ENCODE data around the gene AMFR. TPM values are rescaled to one million over a fixed set of nuclear protein-coding genes. Genes with fewer than 3 reads are reported as not detected.

AMFR gene
- total RNA-seq, 4 donors from 2014 or later: 110 to 130 (median 126) TPM

DNA sequence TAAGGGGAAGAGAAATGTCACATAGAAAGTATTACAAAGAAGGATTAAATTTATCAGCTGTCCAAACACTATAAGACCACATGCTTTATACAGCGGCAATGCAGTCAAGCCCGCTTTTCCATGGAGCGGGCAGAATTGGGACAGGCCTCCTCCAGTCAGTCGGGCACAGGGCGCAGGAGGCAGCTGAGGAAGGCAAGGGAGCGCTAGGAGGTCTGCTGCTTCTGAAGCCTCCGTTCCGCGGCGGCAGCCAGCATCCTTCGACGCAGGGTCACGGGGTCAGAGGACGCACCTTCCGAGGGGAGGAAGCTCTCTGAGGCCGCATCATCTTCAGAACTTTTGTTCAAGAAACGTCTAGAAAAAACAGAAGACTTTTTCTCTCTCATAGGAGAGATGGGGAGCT is 62.6 kb downstream of the AMFR start:
- peaks cover 55% of the 10 kb centered on the region for H3K36me3 ChIP-seq
- DNase-seq (ENCODE audit: low spot score in 2 of 2): no peak
- no peaks in the 10 kb centered on the region for H3K9me3 ChIP-seq
- H3K27ac ChIP-seq: no peak overlapping the region
- 94% methylated on average over 17 of the region's 17 CpGs for WGBS
- TF ChIP-seq EP300 (IDR thresholded peaks at IDR 0.05) (no peak), POLR2A (IDR thresholded peaks at IDR 0.05) (no peak), POLR2AphosphoS5 (IDR thresholded peaks at IDR 0.05) (no peak)
- TF ChIP-seq, protein P1, sequence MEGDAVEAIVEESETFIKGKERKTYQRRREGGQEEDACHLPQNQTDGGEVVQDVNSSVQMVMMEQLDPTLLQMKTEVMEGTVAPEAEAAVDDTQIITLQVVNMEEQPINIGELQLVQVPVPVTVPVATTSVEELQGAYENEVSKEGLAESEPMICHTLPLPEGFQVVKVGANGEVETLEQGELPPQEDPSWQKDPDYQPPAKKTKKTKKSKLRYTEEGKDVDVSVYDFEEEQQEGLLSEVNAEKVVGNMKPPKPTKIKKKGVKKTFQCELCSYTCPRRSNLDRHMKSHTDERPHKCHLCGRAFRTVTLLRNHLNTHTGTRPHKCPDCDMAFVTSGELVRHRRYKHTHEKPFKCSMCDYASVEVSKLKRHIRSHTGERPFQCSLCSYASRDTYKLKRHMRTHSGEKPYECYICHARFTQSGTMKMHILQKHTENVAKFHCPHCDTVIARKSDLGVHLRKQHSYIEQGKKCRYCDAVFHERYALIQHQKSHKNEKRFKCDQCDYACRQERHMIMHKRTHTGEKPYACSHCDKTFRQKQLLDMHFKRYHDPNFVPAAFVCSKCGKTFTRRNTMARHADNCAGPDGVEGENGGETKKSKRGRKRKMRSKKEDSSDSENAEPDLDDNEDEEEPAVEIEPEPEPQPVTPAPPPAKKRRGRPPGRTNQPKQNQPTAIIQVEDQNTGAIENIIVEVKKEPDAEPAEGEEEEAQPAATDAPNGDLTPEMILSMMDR (IDR thresholded peaks at IDR 0.05): no peak
- no peaks in the 10 kb centered on the region for H3K4me1 ChIP-seq
- H3K4me3 ChIP-seq: no peak overlapping the region
- no peaks in the 10 kb centered on the region for H3K27me3 ChIP-seq

DNA sequence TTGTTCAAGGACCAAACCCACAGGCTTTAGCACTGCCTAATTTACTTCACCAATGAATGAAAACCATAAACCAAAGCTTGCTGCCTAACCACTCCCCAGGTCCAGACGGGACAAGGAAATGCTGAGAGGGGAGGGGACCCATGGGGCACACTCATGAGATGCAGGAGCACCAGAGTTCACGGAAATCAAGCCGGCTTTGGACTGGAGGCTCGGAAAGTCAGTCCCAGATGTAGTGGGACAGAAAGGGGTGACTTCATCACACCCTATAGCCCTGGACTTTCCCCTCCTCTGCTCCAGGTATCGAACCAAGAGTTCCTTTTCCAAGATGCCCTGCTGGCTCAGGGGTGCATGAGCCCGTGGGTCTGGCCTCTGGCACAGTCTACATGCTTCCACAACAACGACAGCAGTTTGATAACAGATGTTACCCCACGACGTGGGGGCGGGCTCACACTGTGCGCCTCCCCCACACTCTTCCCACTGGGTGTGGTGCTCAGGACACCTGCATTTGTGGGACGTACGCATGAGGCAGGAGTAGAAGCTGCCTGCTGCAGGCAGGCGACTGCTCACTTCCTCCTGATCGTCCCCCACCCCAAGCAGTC is 63.2 kb downstream of the AMFR start:
- Histone ChIP-seq H3K4me3 (no peak overlapping the region), H3K36me3 (peaks cover 50% of the 10 kb centered on the region), H3K9me3 (no peaks in the 10 kb centered on the region), H3K27me3 (no peaks in the 10 kb centered on the region), H3K4me1 (no peaks in the 10 kb centered on the region), H3K27ac (no peak overlapping the region)
- no peak for DNase-seq (ENCODE audit: low spot score in 2 of 2)
- no peak for TF ChIP-seq POLR2A (IDR thresholded peaks at IDR 0.05)
- TF ChIP-seq, protein P1 (IDR thresholded peaks at IDR 0.05): no peak
- TF ChIP-seq EP300 (IDR thresholded peaks at IDR 0.05): no peak
- no peak for TF ChIP-seq POLR2AphosphoS5 (IDR thresholded peaks at IDR 0.05)
- WGBS: 77% methylated on average over 15 of the region's 15 CpGs

DNA sequence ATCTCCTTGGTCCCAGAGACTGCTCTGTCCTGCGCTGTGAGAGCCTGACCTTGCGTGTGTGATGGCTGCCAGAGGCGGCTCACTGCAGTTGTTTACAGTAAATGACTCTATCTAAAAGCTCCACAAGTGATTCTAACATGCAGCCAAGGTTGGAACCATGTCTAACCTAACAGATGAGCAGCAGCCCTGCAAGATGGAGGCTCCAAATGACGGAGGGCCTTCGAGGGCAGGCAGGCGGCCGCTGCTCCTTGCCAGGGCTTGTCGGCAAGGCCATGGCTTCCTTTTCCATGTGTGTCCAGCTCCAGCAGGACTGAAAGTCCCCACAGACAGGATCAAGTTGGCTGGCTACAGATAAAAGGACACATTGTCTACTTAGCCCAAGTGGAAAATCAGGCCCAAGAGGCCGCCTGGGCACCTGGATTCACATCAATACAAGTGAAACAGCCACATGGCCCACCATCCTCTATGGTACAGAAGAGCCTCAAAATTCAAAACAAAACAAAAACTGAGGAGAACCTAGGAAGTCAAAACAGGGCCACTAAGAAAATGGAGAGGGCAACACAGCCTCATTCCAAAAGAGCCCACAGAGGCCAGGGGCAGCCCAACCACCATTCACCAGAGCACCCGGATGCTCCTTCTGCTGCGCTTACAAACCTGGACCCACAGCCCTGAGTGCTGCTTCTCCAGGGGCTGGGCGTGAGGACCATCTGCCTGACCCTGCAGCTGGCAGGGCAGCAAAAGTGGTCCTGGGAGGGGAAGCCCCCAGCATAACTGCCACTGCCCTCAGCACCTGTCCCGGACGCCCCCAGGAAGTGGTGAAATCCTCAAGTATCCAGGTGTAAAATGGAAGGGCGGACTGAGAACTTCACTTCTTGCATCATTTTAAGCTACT is 65.0 kb downstream of the AMFR start:
- peaks cover 7% of the 10 kb centered on the region for H3K4me1 ChIP-seq
- TF ChIP-seq EP300 (IDR thresholded peaks at IDR 0.05): no peak
- TF ChIP-seq, protein P1 (IDR thresholded peaks at IDR 0.05): no peak
- TF ChIP-seq POLR2A (IDR thresholded peaks at IDR 0.05): no peak
- no peak for TF ChIP-seq POLR2AphosphoS5 (IDR thresholded peaks at IDR 0.05)
- H3K27ac ChIP-seq: no peak overlapping the region
- DNase-seq (ENCODE audit: low spot score in 2 of 2): peak in 1 of 2 donors; percentile 71
- WGBS: 93% methylated on average over 10 of the region's 15 CpGs
- H3K4me3 ChIP-seq: no peak overlapping the region
- peaks cover 41% of the 10 kb centered on the region for H3K36me3 ChIP-seq
- no peaks in the 10 kb centered on the region for H3K27me3 ChIP-seq
- H3K9me3 ChIP-seq: no peaks in the 10 kb centered on the region

DNA sequence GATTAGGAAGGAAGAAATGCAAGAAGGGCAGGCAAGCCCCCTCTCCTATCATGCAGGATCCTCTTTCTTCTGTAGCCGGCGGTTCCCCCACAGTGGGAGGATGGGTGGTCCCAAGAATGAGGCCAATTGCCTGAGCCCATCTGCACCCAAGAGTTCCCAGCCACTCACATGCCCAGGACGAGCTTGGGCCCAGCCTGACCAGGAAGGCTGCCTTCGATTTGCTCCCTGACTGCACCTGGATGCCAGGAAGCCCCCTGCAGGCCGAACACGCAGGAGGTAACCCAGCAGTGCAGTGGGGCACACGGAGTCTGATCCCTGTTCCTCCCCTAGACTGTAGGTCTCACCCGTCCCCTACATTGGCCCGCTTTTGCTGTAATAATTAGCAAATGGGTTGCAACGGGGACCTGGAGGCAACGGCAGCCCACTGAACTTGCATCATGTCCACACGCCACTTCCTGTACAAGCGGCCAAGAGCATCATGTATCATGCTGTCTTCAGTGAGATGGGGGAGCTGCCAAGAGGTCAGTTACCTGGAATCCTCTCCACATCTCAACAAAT is 67.5 kb downstream of the AMFR start:
- WGBS: 89% methylated on average over 13 of the region's 13 CpGs
- Histone ChIP-seq H3K9me3 (no peaks in the 10 kb centered on the region), H3K36me3 (peaks cover 16% of the 10 kb centered on the region), H3K4me3 (no peak overlapping the region), H3K4me1 (peaks cover 7% of the 10 kb centered on the region), H3K27me3 (no peaks in the 10 kb centered on the region), H3K27ac (no peak overlapping the region)
- DNase-seq (ENCODE audit: low spot score in 2 of 2): peak; percentile 56 to 57
- no peak for TF ChIP-seq POLR2A (IDR thresholded peaks at IDR 0.05)
- no peak for TF ChIP-seq EP300 (IDR thresholded peaks at IDR 0.05)
- TF ChIP-seq, protein P1 (IDR thresholded peaks at IDR 0.05): no peak
- no peak for TF ChIP-seq POLR2AphosphoS5 (IDR thresholded peaks at IDR 0.05)

DNA sequence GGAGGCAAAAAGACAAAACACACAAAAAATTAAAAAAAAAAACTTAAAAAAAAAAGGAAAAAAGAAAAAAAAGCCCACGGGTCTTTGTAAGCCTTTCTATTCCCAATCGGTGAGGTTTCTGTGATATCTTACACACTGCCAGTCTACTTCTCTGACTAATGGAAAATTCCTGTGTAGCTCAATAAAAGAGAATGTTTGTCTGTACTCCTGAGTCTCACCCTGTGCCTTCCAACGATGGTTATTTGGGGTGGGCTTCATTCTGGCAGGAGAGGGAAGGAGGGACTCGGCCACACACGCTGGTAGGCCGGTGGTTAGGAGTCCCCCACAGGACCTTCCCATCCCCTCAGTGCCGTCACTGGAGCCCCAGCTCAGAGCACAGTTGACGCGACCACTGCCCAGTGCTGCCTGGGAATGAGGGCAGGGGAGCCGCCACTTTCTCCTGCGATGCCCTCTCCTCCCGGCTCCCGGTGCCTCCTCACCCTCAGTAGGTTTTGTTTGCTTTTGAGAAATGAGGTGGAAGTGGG is 68.0 kb downstream of the AMFR start:
- no peaks in the 10 kb centered on the region for H3K9me3 ChIP-seq
- 73% methylated on average over 13 of the region's 13 CpGs for WGBS
- peaks cover 7% of the 10 kb centered on the region for H3K4me1 ChIP-seq
- DNase-seq (ENCODE audit: low spot score in 2 of 2): peak; percentile 58 to 77
- no peak overlapping the region for H3K27ac ChIP-seq
- TF ChIP-seq POLR2A (IDR thresholded peaks at IDR 0.05): no peak
- TF ChIP-seq, protein P1 (IDR thresholded peaks at IDR 0.05): no peak
- no peak for TF ChIP-seq EP300 (IDR thresholded peaks at IDR 0.05)
- TF ChIP-seq POLR2AphosphoS5 (IDR thresholded peaks at IDR 0.05): no peak
- H3K4me3 ChIP-seq: peak overlapping the region; percentile 39
- no peaks in the 10 kb centered on the region for H3K27me3 ChIP-seq
- H3K36me3 ChIP-seq: peaks cover 11% of the 10 kb centered on the region

Data from suprapubic skin (tissue), 4 donors.